LNCaP clone FGC (cell line): ENCODE data around the gene SLC23A3.

ENCODE experiments used
- DNase-seq: peaks from one replicate; pipeline ENCODE4 v3.0.0-alpha.2; 2011; ENCODE audit warnings: low read depth
- H3K4me3 ChIP-seq: 2 replicates; pipeline ENCODE4 v1.5.1; 2011; ENCODE audit warnings: mild to moderate bottlenecking, low read depth, low read length, control low read depth
- CTCF ChIP-seq: IDR thresholded peaks from 2 replicates; pipeline ENCODE4 v1.5.1; 2012; ENCODE audit warnings: mild to moderate bottlenecking; ENCODE audit not compliant: control insufficient read depth, insufficient read depth; ENCODE audit errors: extremely low read depth

The SLC23A3 gene

DNA sequence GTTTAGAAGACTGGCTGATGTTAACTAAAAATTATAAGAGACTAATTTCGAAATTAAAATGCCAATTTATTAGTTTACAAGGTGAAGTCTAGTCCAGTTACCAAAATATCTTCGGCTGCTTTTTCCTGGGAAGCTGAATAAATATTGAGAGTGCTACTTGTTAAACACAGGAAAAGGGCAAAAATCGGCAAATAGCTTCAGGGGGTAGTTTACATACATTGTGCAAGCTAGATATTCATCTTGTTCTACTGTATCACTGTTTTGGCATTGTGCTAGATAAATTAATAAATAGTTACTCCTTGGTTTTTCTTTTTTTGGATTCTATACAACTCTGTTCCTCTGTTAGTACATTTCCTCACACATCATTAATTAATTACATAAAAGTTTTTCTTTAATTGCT, 38.5 kb downstream of the SLC23A3 start:
- no peak overlapping the region for H3K4me3 ChIP-seq
- DNase-seq, result no peak
- no peak for TF ChIP-seq CTCF

GRCh38 chr2:219129589-219129988, 40.2 kb downstream of the SLC23A3 start:
- no peak for DNase-seq
- no peak overlapping the region for H3K4me3 ChIP-seq
- no peak for TF ChIP-seq CTCF

DNA sequence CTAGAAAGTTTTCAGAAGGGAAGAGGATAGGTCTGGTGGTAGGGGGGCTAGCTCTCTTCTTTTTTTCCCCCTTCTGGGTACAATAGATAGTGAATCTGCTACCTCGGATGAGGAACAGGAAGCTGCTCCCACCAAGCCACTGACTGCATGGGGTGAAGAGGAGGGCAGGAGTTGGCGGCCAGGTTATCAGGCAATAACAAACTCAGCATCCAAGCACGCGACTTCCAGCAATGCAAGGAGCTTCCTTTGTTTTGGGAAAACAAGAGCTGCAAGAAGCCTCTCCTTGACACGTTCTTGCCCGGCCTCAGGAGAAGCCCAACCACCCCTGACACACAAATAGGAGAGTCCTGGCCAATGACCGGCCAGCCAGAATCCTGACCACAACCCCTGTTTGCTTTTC, 41.4 kb downstream of the SLC23A3 start:
- no peak for TF ChIP-seq CTCF
- H3K4me3 ChIP-seq, result no peak overlapping the region
- DNase-seq, result no peak

DNA sequence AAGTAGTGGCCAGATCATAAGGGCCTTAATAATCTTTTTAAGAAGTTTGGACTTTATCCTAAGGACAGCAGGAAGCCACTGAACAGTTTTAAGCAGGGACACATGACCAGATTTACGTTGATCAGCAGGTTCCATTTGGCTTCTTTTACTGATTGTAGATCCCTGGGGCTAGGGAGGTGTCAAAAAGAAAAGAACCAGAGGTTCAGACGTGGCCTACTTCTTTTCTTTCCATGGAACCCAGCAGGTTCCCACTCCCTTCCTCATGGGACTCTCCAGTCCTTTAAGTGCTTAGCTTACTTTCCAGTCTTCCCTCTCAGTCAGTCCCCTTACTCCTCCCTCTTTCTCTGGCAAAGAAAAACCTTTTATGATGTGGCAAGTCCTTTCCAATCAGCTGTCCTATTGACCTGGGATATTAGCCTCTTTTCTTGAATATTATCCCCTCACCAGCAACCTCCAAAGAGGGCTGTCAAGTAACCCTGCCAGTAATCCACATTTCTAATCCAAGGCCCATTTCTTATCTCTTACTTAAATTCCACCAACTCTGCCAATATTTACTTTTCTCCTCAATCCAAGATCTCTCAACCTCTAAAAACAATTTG, 42.7 kb downstream of the SLC23A3 start:
- TF ChIP-seq CTCF, result no peak
- no peak for DNase-seq
- no peak overlapping the region for H3K4me3 ChIP-seq

GRCh38 chr2:219126555-219126954, 43.3 kb downstream of the SLC23A3 start:
- no peak for TF ChIP-seq CTCF
- H3K4me3 ChIP-seq, result no peak overlapping the region

GRCh38 chr2:219125886-219126270, 44.0 kb downstream of the SLC23A3 start:
- H3K4me3 ChIP-seq, result no peak overlapping the region
- DNase-seq, result no peak
- no peak for TF ChIP-seq CTCF

More at GRCh38 chr2:219126555-219126954, 43.3 kb downstream of the SLC23A3 start:
- peak; percentile 89 for DNase-seq

GRCh38 chr2:219125225-219125885, 44.5 kb downstream of the SLC23A3 start:
- H3K4me3 ChIP-seq, result no peak overlapping the region
- no peak for DNase-seq
- TF ChIP-seq CTCF, result no peak
